ENCODE data around the gene HLA-DPB1.

- no peak for TF ChIP-seq CTCF (IDR thresholded peaks at IDR 0.05; ENCODE audit: poor library complexity, severe bottlenecking)
- TF ChIP-seq EZH2 (IDR thresholded peaks at IDR 0.05; ENCODE audit: borderline replicate concordance, insufficient read depth, low read length, poor library complexity, severe bottlenecking), result no peak
- TF ChIP-seq POLR2AphosphoS5 (IDR thresholded peaks at IDR 0.05), result no peak
- no peak for TF ChIP-seq TAF1 (IDR thresholded peaks at IDR 0.05; ENCODE audit: low read depth)
Measured at GRCh38 chr6:33103776-33104175, 28.0 kb downstream of the HLA-DPB1 start.

All from neural cell (in vitro differentiated cells).